Mesodermal cell (in vitro differentiated cells): Measurements from ENCODE around the gene WDR19. TPM values are rescaled to one million over a fixed set of nuclear protein-coding genes. Genes with fewer than 3 reads are reported as not detected.
"Not testable (repeated sequence)": the region's sequence is repeated elsewhere in the genome, so short reads cannot be mapped to it uniquely, and the experiment has no call there.

Experiments
- H3K27ac ChIP-seq: 2 replicates; pipeline ENCODE4 v1.7.0; 2013; ENCODE audit warnings: mild to moderate bottlenecking, low read depth, low read length, moderate library complexity; ENCODE audit not compliant: severe bottlenecking
- H3K36me3 ChIP-seq: 2 replicates; pipeline ENCODE4 v1.7.1; 2013; ENCODE audit warnings: mild to moderate bottlenecking, low read length, moderate library complexity; ENCODE audit not compliant: control insufficient read depth, insufficient read depth
- H3K4me1 ChIP-seq: one replicate; pipeline ENCODE4 v1.7.1; 2013; ENCODE audit warnings: mild to moderate bottlenecking, low read length; ENCODE audit not compliant: insufficient read depth, control insufficient read depth, poor library complexity, severe bottlenecking
- H3K4me3 ChIP-seq: 2 replicates; pipeline ENCODE4 v1.7.0; 2013; ENCODE audit warnings: low read length, control low read depth, mild to moderate bottlenecking; ENCODE audit not compliant: insufficient read depth, poor library complexity, severe bottlenecking; ENCODE audit errors: extremely low read depth
- H3K9me3 ChIP-seq: 2 replicates; pipeline ENCODE4 v1.7.1; 2013; ENCODE audit warnings: mild to moderate bottlenecking, low read length, moderate library complexity; ENCODE audit not compliant: control insufficient read depth
- WGBS, 2 experiments: methylation state at CpG; one replicate each; pipeline ENCODE4 v1.1.5; 2013; ENCODE audit warnings: missing lambda C conversion rate in 2 of 2; ENCODE audit not compliant: insufficient coverage in 2 of 2; 5-methylcytosine and 5-hydroxymethylcytosine counted together
- polyA plus RNA-seq, 2 experiments: library from polyadenylated mRNA; stranded (reverse); fragments of 50-300 nt; gene quantifications; one replicate each; pipeline ENCODE4 v1.2.3, GENCODE V29; 2013

The WDR19 gene
- polyA plus RNA-seq (2013, experiment 1 of 2) = 31.9 TPM
- 32.0 TPM for polyA plus RNA-seq (2013, experiment 2 of 2)

DNA sequence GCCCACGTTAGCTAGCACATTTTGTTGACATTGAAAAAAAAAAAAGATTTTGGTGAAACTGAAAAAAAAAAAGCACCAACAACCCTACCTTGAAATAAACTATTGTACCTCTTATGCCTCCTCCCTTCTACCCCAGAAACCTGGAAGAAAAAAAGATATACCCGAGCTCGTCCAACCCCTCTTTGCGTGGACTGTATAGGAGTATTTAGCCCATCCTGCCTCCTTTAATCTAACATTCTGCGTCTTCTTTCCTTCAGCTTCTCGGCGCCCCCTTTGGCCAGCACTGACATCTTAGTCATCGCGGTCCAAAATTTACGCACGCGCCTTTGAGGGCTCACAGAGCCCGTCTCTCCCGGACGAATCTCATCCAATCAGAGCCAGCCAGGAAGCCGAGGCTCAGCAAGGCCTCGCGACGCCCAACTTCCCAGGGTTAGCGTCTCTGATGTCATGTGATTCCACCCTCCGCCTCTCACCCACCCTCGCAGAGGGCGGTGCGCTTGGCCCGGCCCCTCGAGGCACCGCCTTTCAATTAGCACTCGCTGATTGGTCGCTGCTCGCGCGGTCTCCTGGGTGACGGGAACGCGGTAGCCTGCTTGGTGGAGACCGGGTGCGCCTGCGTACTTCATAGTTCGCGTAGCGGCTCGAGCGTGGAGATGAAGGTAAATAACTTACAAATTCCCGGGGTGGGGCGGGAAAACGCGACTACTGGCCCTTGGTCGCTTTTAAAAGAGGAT lies at the start of gene WDR19:
TSS of gene WDR19 (plus strand) at position 625 of the 734 bp plus-strand sequence. CDS start at position 654, 29 bp downstream.
- Histone ChIP-seq H3K9me3 (no peaks in the 10 kb centered on the region), H3K36me3 (no peaks in the 10 kb centered on the region), H3K27ac (peak within 1 kb of the TSS; percentile 36), H3K4me1 (no peaks in the 10 kb centered on the region), H3K4me3 (peak within 1 kb of the TSS; percentile 78)
- 0% methylated on average over 19 to 46 of the region's 48 CpGs for WGBS, 2 experiments

DNA sequence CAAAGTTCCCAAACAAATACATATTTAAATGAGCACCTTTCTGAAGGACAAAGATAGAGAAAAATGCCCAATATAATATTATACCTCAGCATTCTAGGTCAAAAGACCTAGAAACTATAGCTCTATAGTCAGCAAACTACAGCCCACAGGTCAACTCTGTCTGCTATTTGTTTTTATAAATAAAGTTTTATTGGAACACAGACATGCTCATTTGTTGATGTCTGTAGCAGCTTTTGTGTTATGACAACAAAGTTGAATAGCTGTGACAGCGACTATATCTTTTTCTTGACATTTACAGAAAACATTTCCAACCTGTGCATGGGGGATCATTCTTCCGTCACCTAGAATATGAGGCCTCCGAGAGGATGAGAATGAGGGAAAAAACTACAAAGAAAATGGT lies 48.7 kb upstream of the WDR19 start:
- Histone ChIP-seq H3K27ac (no peak overlapping the region), H3K4me1 (peaks cover 3% of the 10 kb centered on the region), H3K4me3 (no peak overlapping the region), H3K9me3 (no peaks in the 10 kb centered on the region), H3K36me3 (no peaks in the 10 kb centered on the region)
- 89 to 100% methylated on average over 2 of the region's 3 CpGs for WGBS, 2 experiments

DNA sequence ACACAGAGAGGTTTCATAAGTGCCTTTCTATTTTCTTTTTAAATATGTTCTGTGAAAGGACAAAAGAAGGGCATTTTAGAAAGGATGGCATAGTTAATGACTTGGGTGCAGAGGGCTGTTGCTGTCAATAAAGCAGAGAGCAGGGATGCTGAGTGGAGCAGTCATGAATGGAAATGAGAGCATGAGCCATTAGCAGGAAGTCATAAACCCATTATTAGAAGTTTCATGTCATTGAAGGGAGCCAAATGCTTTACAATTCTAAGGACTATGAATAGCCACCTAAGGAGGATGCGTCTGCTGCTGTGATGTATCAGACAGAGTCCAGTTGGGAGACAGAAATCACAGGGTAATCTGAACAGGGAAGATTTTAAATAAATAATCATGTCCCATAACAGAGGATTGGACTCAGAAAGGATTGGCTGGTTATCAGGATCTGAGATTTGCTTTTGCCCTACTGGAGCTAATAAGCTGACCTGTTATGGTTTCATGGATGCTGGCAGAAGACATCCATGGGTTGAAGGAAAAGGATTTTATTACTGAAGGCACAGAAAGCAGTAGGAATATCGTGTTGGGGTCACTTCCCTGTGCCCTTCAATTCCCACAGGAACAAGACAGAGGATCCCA lies 47.5 kb upstream of the WDR19 start:
- no peak overlapping the region for H3K4me3 ChIP-seq
- no peaks in the 10 kb centered on the region for H3K36me3 ChIP-seq
- peaks cover 3% of the 10 kb centered on the region for H3K4me1 ChIP-seq
- H3K9me3 ChIP-seq = no peaks in the 10 kb centered on the region
- peak overlapping the region; percentile 59 for H3K27ac ChIP-seq
- 60 to 86% methylated on average over 1 to 2 of the region's 2 CpGs for WGBS, 2 experiments

DNA sequence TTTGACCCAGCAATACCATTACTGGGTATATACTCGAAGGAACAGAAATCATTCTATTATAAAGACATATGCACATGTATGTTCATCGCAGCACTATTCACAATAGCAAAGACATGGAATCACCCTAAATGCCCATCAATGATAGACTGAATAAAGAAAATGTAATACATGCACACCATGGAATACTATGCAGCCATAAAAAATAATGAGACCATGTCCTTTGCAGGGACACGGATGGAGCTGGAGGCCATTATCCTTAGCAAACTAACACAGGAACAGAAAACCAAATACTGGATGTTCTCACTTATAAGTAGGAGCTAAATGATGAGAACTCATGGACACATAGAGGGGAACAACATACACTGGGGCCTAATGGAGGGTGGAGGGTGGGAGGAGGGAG lies 44.1 kb upstream of the WDR19 start:
- H3K36me3 ChIP-seq, H3K4me3 ChIP-seq, H3K27ac ChIP-seq, H3K9me3 ChIP-seq, H3K4me1 ChIP-seq: not testable (repeated sequence)
- 86 to 100% methylated on average over 1 of the region's 3 CpGs for WGBS, 2 experiments

DNA sequence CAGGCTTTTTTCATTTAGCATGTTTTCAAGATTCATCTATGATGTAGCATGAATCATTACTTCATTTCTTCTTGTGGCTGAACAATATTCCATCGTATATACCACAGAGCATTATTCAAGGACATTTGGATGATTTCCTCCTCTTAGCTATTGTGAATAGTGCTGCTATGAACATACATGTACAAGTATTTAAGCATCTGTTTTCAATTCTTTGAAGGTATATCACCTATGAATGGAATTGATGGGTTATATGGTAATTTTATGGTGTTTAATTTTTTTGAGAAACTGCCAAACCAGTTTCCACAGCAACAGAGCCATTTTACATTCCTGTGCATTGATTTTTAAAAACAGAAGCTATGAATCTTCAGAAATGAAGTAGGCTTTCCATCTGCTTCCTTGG lies 36.1 kb upstream of the WDR19 start:
- Histone ChIP-seq H3K4me1 (no peaks in the 10 kb centered on the region), H3K9me3 (no peaks in the 10 kb centered on the region), H3K4me3 (no peak overlapping the region), H3K36me3 (no peaks in the 10 kb centered on the region), H3K27ac (no peak overlapping the region)
- WGBS, 2 experiments = no CpG with 5 or more reads among the region's 1 CpG

DNA sequence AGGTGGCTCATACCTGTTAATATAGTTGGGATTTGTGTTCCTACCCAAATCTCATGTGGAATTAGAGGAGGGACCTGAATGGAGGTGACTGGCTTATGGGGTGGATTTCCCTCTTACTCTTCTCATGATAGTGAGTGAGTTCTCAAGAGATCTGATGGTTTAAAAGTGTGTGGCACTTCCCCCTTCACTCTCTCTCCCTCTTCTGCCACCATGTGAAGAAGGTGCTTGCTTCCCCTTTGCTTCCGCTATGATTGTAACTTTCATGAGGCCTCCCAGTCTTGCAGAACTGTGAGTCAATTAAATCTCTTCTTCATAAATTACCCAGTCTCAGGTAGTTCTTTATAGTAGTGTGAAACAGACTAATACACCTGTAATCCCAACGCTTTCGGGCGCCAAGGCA lies 28.3 kb upstream of the WDR19 start:
- 100% methylated on average over 1 of the region's 4 CpGs; no CpG with 5 or more reads in 1 of the 2 experiments for WGBS, 2 experiments
- H3K9me3 ChIP-seq = no peaks in the 10 kb centered on the region
- H3K4me3 ChIP-seq = no peak overlapping the region
- H3K4me1 ChIP-seq = no peaks in the 10 kb centered on the region
- H3K27ac ChIP-seq = no peak overlapping the region
- H3K36me3 ChIP-seq = no peaks in the 10 kb centered on the region

DNA sequence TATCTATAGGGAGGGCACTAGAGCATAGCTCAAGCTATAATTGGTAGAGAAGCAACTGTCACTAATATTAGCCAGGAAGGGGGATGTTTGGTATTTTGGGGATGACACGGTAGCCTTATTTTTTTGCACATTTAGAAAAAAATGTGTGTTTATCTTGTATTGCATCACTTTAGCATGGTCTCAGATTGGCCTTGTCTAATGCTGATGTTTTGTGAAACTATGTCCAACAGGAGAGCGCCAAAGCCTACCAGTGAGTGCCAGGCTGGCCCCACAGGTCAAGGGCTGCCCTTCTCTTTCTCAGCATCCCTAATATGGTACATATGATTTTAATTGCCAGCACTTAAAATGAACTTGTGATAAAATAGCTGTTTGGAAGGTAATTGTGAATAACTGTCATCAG lies 24.8 kb upstream of the WDR19 start:
- WGBS, 2 experiments = 100% methylated on average over 1 of the region's 2 CpGs; no CpG with 5 or more reads in 1 of the 2 experiments
- Histone ChIP-seq H3K36me3 (no peaks in the 10 kb centered on the region), H3K4me1 (no peaks in the 10 kb centered on the region), H3K9me3 (no peaks in the 10 kb centered on the region), H3K27ac (no peak overlapping the region), H3K4me3 (no peak overlapping the region)

DNA sequence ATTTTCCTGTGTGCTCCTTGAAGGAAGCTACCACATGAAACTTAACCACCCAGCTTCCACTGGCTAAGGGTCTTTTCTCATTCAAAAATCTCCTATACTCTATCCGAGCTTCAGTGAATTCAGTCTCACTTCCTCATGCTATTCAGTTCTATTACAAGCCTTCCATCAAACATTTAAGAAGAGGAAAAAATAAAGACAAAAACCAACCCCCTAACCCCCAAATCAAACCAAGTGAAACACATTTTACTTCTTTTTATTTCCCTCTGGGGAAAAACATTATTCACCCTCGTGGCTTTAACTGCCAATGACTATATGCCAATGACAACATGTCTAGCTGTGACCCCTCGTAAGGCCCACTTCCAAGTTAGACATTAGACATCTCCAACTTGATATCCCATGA lies 16.2 kb upstream of the WDR19 start:
- H3K9me3 ChIP-seq = no peaks in the 10 kb centered on the region
- H3K4me1 ChIP-seq = no peaks in the 10 kb centered on the region
- no peak overlapping the region for H3K27ac ChIP-seq
- H3K36me3 ChIP-seq = no peaks in the 10 kb centered on the region
- WGBS, 2 experiments = 70 to 83% methylated on average over 3 of the region's 3 CpGs
- no peak overlapping the region for H3K4me3 ChIP-seq

DNA sequence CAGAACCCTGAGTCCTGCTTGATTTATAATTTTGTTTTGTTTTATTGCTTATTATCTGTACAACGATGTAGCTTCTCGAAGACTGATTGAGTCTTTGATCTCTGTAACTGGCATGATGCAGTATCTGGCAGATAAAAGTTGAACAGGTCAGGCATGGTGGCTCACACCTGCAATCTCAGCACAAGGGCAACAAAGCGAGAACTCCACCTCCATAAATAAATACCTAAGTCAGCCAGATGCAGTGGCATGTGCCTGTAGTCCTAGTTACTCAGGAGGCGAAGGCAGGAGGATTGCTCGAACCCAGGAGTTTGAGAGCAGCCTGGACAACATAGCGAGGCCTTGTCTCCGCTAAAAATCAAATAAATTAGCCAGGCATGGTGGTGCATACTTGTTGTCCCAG lies 15.7 kb upstream of the WDR19 start:
- Histone ChIP-seq H3K36me3 (no peaks in the 10 kb centered on the region), H3K9me3 (no peaks in the 10 kb centered on the region), H3K4me3 (no peak overlapping the region), H3K27ac (no peak overlapping the region), H3K4me1 (no peaks in the 10 kb centered on the region)
- 83 to 95% methylated on average over 5 to 7 of the region's 7 CpGs for WGBS, 2 experiments

DNA sequence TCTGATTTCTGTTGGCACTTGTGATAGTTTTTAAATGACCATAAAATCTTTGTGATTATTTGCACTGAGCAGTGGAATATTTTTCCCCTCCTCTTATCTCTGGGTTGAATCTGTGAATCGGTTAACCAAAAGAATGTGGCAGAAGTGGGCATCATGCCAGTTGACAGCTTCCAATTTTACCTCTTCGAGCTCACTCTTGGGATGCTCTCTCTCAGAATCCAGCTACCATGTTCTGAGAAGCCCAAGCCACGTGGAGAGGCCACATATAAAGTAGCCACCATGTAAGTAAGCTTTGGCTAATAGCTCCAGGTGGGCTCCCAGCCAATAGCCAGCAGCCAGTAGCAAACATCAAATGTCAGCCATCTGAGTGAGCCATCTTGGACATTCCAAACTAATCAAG lies 12.9 kb upstream of the WDR19 start:
- Histone ChIP-seq H3K4me1 (no peaks in the 10 kb centered on the region), H3K9me3 (no peaks in the 10 kb centered on the region), H3K36me3 (no peaks in the 10 kb centered on the region), H3K27ac (no peak overlapping the region), H3K4me3 (no peak overlapping the region)
- WGBS, 2 experiments = 80 to 86% methylated on average over 2 to 3 of the region's 3 CpGs

DNA sequence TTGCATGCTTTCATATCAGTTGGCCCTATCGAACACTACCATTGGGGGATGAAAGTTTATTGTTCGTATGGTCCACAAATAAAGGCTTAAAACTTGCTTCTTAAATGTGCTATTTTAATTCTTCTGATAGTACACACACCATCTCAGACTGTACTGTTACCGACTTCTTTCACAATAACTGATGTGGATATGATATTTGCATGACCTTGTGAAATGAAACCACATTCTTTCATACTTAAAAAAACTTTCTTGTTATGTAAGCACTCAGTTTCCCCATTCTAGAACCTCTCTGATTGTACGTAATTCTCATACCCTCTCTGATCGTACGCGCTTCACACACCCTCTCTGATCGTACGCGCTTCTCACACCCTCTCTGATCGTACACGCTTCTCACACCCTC lies 12.0 kb upstream of the WDR19 start:
- no peak overlapping the region for H3K4me3 ChIP-seq
- no peaks in the 10 kb centered on the region for H3K9me3 ChIP-seq
- 96 to 97% methylated on average over 9 to 10 of the region's 12 CpGs for WGBS, 2 experiments
- no peaks in the 10 kb centered on the region for H3K36me3 ChIP-seq
- H3K4me1 ChIP-seq = no peaks in the 10 kb centered on the region
- no peak overlapping the region for H3K27ac ChIP-seq
